Colonic mucosa (tissue), 4 donors: ENCODE data around the gene ASB18. TPM values are rescaled to one million over a fixed set of nuclear protein-coding genes. Genes with fewer than 3 reads are reported as not detected.

Source experiments
- DNase-seq: peaks from one replicate; pipeline ENCODE4 v3.0.0-alpha.2; 2020
- H3K27ac ChIP-seq: fragments of 200-600 bp; one replicate; pipeline ENCODE4 v1.8.0; 2021
- H3K27me3 ChIP-seq: fragments of 200-600 bp; one replicate; pipeline ENCODE4 v1.8.0; 2021
- H3K36me3 ChIP-seq: fragments of 200-600 bp; one replicate; pipeline ENCODE4 v1.8.0; 2021
- H3K4me1 ChIP-seq: fragments of 200-600 bp; one replicate; pipeline ENCODE4 v1.8.0; 2021; ENCODE audit warnings: mild to moderate bottlenecking
- H3K4me3 ChIP-seq: fragments of 200-600 bp; one replicate; pipeline ENCODE4 v1.8.0; 2021
- H3K9ac ChIP-seq, 2 donors: one replicate each; pipeline ENCODE4 v1.7.0; 2013; ENCODE audit warnings: control low read depth in 2 of 2, low read depth in 2 of 2, low read length in 2 of 2
- H3K9me3 ChIP-seq: fragments of 200-600 bp; one replicate; pipeline ENCODE4 v1.8.0; 2021
- CTCF ChIP-seq: fragments of 200-600 bp; IDR thresholded peaks from one replicate; pipeline ENCODE4 v1.8.0; 2022; ENCODE audit warnings: antibody characterized with exemption, mild to moderate bottlenecking
- intact Hi-C: fragments of 100-400 bp; cut with DNase I; formaldehyde crosslinking; loops from one replicate; pipeline ENCODE4 v1.14.1; 2022
- total RNA-seq, 2 donors: library from RNA; stranded (reverse); fragmentation: NEBNext Ultra II Directional in 1 of 2; extraction: Animal tissue kit (Norgen Biotek cat#: 25700) in 1 of 2; gene quantifications; one replicate each; pipeline ENCODE4 v1.2.1, GENCODE V29; 2021
- donor health status: healthy.
- donor health status: DM: no; HTN: no; CAD: no.
- donor health status: DM: no; HTN: no; CAD: no.

The ASB18 gene
- total RNA-seq, 2 donors from 2014 or later = not detected

- H3K27ac ChIP-seq = no peak overlapping the region
- TF ChIP-seq CTCF = no peak
- no peaks in the 10 kb centered on the region for H3K36me3 ChIP-seq
- intact Hi-C loops = no loop called here
- H3K9me3 ChIP-seq = no peaks in the 10 kb centered on the region
- peaks cover 33% of the 10 kb centered on the region for H3K27me3 ChIP-seq
- DNase-seq = no peak
- H3K4me3 ChIP-seq = no peak overlapping the region
- no peak overlapping the region for H3K9ac ChIP-seq
- H3K4me1 ChIP-seq = no peaks in the 10 kb centered on the region
Observed at GRCh38 chr2:236157366-236157765, 106.8 kb downstream of the ASB18 start.

GRCh38 chr2:236156860-236157194 lies 107.4 kb downstream of the ASB18 start:
- no peak for TF ChIP-seq CTCF
- no peaks in the 10 kb centered on the region for H3K9me3 ChIP-seq
- H3K9ac ChIP-seq = no peak overlapping the region
- no peak for DNase-seq
- no peaks in the 10 kb centered on the region for H3K4me1 ChIP-seq
- no peak overlapping the region for H3K27ac ChIP-seq
- no peak overlapping the region for H3K4me3 ChIP-seq
- intact Hi-C loops = no loop called here
- H3K36me3 ChIP-seq = no peaks in the 10 kb centered on the region
- H3K27me3 ChIP-seq = peaks cover 28% of the 10 kb centered on the region

- Histone ChIP-seq H3K27ac (no peak overlapping the region), H3K9ac (no peak overlapping the region), H3K4me3 (no peak overlapping the region), H3K4me1 (no peaks in the 10 kb centered on the region), H3K36me3 (no peaks in the 10 kb centered on the region), H3K27me3 (peaks cover 22% of the 10 kb centered on the region), H3K9me3 (no peaks in the 10 kb centered on the region)
- intact Hi-C loops = no loop called here
- TF ChIP-seq CTCF = no peak
- DNase-seq = no peak
Observed at GRCh38 chr2:236156095-236156859, 107.9 kb downstream of the ASB18 start.

- peaks cover 16% of the 10 kb centered on the region for H3K27me3 ChIP-seq
- no peak for DNase-seq
- no peak overlapping the region for H3K4me3 ChIP-seq
- no peak overlapping the region for H3K9ac ChIP-seq
- no peaks in the 10 kb centered on the region for H3K4me1 ChIP-seq
- no peaks in the 10 kb centered on the region for H3K36me3 ChIP-seq
- H3K27ac ChIP-seq = no peak overlapping the region
- TF ChIP-seq CTCF = no peak
- intact Hi-C loops = no loop called here
- no peaks in the 10 kb centered on the region for H3K9me3 ChIP-seq
Observed at GRCh38 chr2:236155406-236155805, 108.8 kb downstream of the ASB18 start.

GRCh38 chr2:236146436-236146835 lies 117.8 kb downstream of the ASB18 start:
- intact Hi-C loops = no loop called here

More at GRCh38 chr2:236146436-236146835, 117.8 kb downstream of the ASB18 start:
- H3K27me3 ChIP-seq = no peaks in the 10 kb centered on the region
- no peak overlapping the region for H3K9ac ChIP-seq
- no peak overlapping the region for H3K27ac ChIP-seq
- no peak overlapping the region for H3K4me3 ChIP-seq
- no peaks in the 10 kb centered on the region for H3K9me3 ChIP-seq
- no peak for DNase-seq
- no peaks in the 10 kb centered on the region for H3K4me1 ChIP-seq
- H3K36me3 ChIP-seq = no peaks in the 10 kb centered on the region
- no peak for TF ChIP-seq CTCF
